Measurements from ENCODE around the gene MYOZ3. TPM values are rescaled to one million over a fixed set of nuclear protein-coding genes. Genes with fewer than 3 reads are reported as not detected.

MYOZ3 gene
- total RNA-seq, 4 donors from 2014 or later: 0.17 to 1.2 (median 0.46) TPM; not detected in 1

DNA sequence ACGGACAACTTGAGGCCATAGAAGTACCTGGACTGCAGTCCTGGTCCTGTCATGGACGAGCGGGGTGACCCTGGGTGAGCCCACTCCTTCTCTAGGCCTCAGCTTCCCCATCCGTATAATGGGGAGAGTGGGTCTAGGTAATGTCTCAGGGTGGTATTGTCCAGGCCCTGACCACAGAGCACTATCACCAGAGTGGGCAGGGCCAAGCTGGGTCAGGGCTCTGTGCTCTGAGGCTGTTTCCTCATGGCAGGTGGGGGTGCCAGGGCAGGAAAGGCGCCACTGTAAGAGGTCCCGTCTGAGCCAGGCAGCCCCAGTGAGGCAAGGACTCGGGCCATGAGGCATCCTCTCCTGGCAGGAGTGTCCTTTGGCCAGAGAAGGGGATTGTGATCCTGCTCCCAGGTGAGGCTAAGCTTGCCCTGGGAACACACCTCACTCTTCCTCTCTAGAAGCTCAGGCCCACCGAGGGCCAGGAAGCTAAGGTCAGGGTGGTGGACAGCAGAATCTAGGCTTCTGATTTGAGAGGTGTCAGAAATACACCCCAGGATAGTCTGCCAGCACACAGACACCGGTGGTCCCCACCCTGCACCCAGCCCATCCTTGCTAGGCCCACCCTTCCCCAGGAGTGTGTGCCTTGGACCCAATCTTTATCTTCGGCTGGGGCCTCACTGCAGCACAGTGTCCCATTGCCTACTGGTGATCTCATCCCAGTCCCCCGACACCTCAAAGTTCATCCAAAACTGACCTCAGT, 1.5 kb upstream of the MYOZ3 start:
- Histone ChIP-seq H3K36me3 (peaks cover 0 to 2% (median 0%) of the 10 kb centered on the region in 4 donors), H3K27me3 (no peaks in the 10 kb centered on the region), H3K4me1 (peaks cover 41 to 55% (median 43%) of the 10 kb centered on the region in 4 donors), H3K9me3 (no peaks in the 10 kb centered on the region), H3K27ac (replicated peaks in 1 of 4) (peak overlapping the region in 1 of 4 donors; percentile 20), H3K4me3 (no peak overlapping the region)
- intact Hi-C loops (cut with DNase I): loop anchor here (5.0 kb wide), 1 partner anchor 202 kb away; no protein-coding TSS in a partner anchor
- DNase-seq (ENCODE audit: extremely low spot score): no peak
- WGBS: 89% methylated on average over 9 of the region's 11 CpGs
- no peak for TF ChIP-seq EP300 (IDR thresholded peaks at IDR 0.05)
- TF ChIP-seq CTCF (IDR thresholded peaks at IDR 0.05): no peak
- TF ChIP-seq POLR2A (IDR thresholded peaks at IDR 0.05; ENCODE audit: low read depth): no peak
- no peak for TF ChIP-seq POLR2AphosphoS5 (IDR thresholded peaks at IDR 0.05)

DNA sequence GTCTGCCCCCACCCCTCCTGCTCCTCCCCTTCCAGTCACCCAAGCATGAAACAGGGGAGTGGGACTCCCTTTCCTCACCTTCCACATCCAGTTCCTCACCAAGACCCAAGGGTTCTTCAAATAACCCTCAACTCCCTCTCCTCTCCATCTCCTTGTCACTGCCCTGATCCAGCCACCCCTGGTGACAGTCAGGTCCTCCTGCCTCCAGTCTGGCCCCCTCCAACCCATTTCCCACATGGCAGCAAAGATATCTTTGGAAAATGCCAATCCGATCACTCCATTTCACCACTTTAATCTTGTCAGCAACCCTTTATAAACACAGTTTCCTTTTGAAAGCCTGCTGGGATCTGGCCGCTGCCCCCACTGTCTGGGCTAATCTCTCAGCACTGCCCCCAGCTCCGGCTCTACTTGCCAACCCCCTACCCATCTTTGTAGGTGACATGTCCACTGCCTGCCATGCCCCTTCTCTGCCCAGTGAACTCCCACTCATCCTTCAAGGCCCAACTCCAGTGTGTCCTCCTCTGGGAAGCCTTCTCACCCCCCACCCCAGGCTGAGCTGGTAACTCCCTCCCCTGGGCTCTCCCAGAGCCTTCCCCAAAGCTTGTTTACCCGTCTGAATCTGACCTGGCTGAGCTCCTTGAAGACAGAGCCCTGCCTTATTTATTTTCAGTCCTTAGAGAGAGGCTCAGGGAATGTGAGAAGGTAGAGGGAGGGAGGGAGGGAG, 781 bp upstream of the MYOZ3 start:
- TF ChIP-seq POLR2AphosphoS5 (IDR thresholded peaks at IDR 0.05) (no peak), CTCF (IDR thresholded peaks at IDR 0.05) (no peak), EP300 (IDR thresholded peaks at IDR 0.05) (no peak), POLR2A (IDR thresholded peaks at IDR 0.05; ENCODE audit: low read depth) (no peak)
- Histone ChIP-seq H3K9me3 (no peaks in the 10 kb centered on the region), H3K4me3 (no peak overlapping the region), H3K4me1 (peaks cover 41 to 55% (median 43%) of the 10 kb centered on the region in 4 donors), H3K36me3 (no peaks in the 10 kb centered on the region), H3K27me3 (no peaks in the 10 kb centered on the region), H3K27ac (replicated peaks in 1 of 4) (peak overlapping the region in 3 of 4 donors; percentile 13 to 49 (median 19))
- whole genome bisulfite sequencing: 66% methylated on average over 4 of the region's 4 CpGs
- DNase-seq (ENCODE audit: extremely low spot score): no peak
- intact Hi-C loops (cut with DNase I): no loop called here

DNA sequence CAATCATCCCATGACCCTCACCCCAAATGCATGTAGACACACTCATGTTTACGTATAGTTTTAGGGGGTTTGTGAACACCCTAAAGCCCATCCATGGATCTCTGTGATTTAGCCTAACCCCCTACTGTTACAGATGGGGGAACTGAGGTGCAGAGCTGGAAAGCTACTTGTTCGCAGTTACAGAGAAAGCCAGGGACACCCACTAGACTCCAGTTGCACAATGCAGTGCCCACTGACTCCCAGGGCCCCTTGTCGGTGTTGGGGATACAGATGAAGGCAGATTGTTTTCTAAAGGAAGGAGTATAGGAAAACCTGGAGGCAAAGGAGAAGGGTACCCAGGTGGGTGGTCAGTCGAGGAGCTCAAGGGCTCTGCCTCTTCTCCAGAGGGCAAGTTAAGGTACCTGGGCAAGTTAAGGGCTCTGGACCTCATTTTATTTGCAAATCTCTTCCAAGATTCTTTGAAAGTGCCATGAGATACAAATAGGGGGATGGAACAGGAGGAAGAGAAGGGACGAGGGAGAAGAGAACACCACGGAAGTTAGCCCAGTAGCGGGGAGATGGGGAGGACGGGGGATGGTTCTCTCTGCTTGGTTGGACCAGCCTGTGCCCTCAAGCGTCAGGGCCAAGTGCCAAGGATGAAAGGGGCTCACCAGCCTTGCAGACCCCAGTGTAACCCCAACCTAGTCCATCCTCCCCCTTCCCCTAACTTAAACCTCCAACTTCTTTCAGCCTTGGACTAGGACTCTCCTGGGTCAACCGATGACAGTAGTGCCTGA, 958 bp downstream of the MYOZ3 start:
- no peaks in the 10 kb centered on the region for H3K9me3 ChIP-seq
- 96% methylated on average over 10 of the region's 10 CpGs for WGBS
- intact Hi-C loops (cut with DNase I): no loop called here
- no peak overlapping the region for H3K4me3 ChIP-seq
- TF ChIP-seq POLR2A (IDR thresholded peaks at IDR 0.05; ENCODE audit: low read depth) (no peak), POLR2AphosphoS5 (IDR thresholded peaks at IDR 0.05) (no peak), EP300 (IDR thresholded peaks at IDR 0.05) (no peak), CTCF (IDR thresholded peaks at IDR 0.05) (no peak)
- H3K4me1 ChIP-seq: peaks cover 28 to 39% (median 31%) of the 10 kb centered on the region in 4 donors
- no peak for DNase-seq (ENCODE audit: extremely low spot score)
- H3K27ac ChIP-seq (replicated peaks in 1 of 4): no peak overlapping the region
- H3K27me3 ChIP-seq: no peaks in the 10 kb centered on the region
- no peaks in the 10 kb centered on the region for H3K36me3 ChIP-seq

- peaks cover 19 to 30% (median 22%) of the 10 kb centered on the region in 4 donors for H3K4me1 ChIP-seq
- TF ChIP-seq POLR2A (IDR thresholded peaks at IDR 0.05; ENCODE audit: low read depth): no peak
- H3K27ac ChIP-seq (replicated peaks in 1 of 4): no peak overlapping the region
- no peaks in the 10 kb centered on the region for H3K27me3 ChIP-seq
- H3K36me3 ChIP-seq: no peaks in the 10 kb centered on the region
- H3K9me3 ChIP-seq: no peaks in the 10 kb centered on the region
- intact Hi-C loops (cut with DNase I): no loop called here
- no peak for DNase-seq (ENCODE audit: extremely low spot score)
- WGBS: 86% methylated on average over 4 of the region's 4 CpGs
- H3K4me3 ChIP-seq: no peak overlapping the region
These were observed 1.9 kb downstream of the MYOZ3 start for GRCh38 chr5:150662731-150663516.

Measured in esophagus muscularis mucosa (tissue), 4 donors.